GM19463 (cell line): Measurements from ENCODE around the gene SPRR1B.
"Not testable (repeated sequence)": the region's sequence is repeated elsewhere in the genome, so short reads cannot be mapped to it uniquely, and the experiment has no call there.

Experiments
- ATAC-seq: cut with Tn5 transposase; IDR thresholded peaks from one replicate; pipeline ENCODE4 v1.9.1; 2021; ENCODE audit warnings: mild to moderate bottlenecking, moderate library complexity; ENCODE audit not compliant: unreplicated experiment

The SPRR1B gene, protein sequence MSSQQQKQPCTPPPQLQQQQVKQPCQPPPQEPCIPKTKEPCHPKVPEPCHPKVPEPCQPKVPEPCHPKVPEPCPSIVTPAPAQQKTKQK

DNA sequence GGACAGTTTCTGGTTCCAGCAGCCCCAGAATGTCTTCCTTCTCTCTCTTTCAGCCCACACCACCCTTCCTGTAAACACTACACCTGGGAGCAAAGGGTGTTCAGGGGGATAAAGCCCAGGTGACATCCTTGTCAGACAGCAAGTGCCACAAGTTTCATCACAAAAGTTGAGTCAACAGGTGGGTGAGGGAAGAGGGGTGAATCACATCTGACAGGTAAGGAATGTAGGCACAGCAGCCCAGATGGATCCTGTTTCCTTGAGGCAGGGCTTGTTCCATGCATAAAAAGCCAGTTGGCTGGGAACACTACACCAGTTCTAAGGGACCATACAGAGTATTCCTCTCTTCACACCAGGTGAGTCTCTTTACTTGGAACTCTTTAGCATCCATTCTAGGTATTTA, at the start of gene SPRR1B:
TSS of gene SPRR1B (plus strand) at position 309 of the 400 bp plus-strand sequence. CDS start 1,143 bp downstream, outside the sequence.
- ATAC-seq, result no peak

- ATAC-seq, result no peak
Observed at GRCh38 chr1:152982076-152982475, 48.9 kb upstream of the SPRR1B start.

DNA sequence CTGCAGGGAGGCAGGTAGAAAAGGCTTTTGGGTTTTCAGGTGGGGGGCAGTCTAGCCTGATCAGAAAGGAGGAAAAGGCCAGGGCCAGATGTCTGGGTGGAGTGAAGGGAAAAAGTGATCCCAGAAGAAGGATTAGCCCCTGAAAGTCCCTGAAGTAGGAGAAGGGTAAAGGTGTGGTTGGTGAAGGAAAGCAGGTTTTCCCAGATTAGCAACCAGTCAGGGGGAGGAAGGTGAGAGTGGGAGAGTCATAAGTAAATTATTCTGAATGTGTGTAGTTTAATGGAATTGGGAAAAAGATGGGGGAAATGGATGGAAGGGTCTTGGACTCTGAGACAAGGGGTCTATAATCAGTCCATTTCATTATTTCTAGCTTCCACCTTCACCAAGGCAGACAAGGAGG, 47.8 kb upstream of the SPRR1B start:
- no peak for ATAC-seq

DNA sequence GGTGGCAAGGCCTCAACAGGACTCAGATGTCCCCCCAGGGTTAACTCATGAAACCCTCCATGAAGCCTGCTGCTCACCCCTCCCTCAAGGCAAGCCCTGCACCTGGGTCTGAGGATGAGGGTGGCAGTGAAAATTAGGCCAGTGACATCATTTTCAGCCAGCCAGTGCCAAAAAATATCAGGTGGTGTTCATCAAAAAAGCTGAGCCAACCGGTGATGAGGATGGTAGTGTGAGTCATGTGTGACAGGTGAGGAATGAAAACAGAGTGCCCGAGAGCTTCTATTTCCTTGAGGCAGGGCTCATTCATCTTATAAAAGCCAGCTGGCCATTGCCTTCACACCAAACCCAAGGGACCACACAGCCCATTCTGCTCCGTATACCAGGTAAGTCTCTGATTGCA, 47.3 kb upstream of the SPRR1B start, which contains the start of gene SPRR1A:
TSS of gene SPRR1A (plus strand) at position 339 of the 400 bp plus-strand sequence. CDS start 1,150 bp downstream, outside the sequence.
- ATAC-seq, result no peak

DNA sequence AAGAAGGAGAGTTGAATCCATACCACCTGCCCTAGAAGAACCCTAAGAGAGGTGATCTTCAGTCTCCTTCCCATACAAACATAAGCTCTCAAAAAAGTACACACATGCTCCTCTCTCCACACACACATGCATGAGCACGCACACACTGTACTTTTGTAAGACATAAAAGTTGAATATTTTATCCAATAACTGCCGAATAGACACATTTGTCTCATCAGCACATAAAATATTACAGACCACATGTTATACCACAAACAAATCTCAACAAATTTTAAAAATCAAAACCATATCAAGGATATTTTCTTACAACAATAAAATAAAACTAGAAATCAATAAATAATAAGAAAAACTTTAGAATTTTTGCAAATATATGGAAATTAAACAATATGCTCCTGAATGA, 44.4 kb upstream of the SPRR1B start:
- no peak for ATAC-seq

GRCh38 chr1:152993186-152993585, 37.8 kb upstream of the SPRR1B start:
- ATAC-seq, result no peak

- no peak for ATAC-seq
Observed at GRCh38 chr1:152995842-152996241, 35.2 kb upstream of the SPRR1B start.

DNA sequence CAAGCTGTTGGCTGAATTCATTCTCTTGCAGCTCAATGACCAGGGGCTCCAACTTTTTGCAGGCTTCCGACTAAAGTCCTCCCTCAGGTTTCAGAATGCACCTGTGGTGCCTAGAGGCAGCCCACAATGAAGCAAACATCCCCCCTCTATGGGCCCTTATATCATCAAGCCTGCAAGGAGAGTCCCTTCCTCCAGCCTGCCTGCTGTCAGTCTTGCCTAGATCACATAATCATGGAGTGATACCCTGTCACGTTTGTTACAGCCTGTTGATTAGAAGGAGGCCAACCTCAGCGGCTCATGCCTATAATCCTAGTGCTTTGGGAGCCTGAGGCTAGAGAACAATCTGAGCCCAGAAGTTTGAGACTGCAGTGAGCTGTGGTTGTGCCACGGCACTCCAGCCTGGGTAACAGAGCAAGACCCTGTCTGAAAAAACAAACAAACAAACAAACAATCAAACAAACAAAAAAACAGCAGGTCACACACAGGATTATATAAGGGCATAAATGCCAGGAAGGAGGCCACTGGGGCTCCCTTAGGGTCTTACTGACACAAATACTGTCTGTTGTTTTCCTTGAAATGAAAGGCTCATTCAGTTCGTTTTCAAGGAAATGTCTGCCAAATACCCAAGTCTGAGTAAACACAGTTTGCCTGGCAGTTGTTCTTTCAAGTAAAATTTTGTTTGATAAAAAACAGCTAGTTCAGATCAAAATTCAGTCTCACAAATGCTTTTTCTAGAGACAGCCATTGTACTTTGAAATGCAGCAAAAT, 34.2 kb upstream of the SPRR1B start:
- no peak for ATAC-seq

GRCh38 chr1:152997901-152998300, 33.1 kb upstream of the SPRR1B start:
- ATAC-seq, result no peak

- no peak for ATAC-seq
Observed at GRCh38 chr1:152998476-152998875, 32.5 kb upstream of the SPRR1B start.

DNA sequence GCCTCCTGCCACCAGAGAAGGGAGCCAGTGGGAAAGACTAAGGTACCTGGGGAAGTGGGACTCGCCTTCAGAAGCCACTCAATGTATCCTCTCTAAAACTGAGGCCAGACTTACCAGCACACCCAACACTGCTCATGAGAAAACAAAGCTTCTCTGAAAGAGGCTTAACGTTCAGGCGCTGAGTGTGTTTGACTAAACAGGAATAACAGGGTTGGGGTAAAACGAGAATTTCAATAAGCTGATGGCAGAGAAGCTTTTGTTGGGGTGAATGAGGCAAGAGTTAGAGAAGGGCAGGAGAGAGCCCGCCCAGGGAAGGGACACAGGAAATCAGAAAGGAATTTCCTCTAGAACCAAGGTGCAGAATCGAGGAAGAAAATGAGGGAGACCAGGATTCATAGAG, 31.2 kb upstream of the SPRR1B start:
- ATAC-seq, result no peak

DNA sequence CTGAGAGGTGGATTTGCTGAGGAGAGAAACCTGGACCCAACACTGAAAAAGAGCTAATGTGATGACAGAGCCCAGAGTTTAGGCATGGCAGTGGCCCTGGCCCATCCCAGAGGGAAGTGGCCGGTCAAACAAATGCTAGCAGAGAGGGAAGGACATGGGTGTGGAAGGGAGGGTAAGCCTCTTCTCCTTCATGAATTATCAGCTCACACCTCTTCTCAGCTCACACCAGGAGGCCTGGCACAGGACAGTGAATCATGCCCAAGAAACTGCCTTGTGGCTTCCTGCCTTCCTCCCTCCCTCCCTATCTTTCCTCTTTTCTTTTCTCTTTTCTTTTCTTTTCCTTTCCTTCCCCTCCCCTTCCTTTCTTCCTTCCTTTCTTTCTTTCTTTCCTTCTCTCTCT, 30.7 kb upstream of the SPRR1B start:
- no peak for ATAC-seq

GRCh38 chr1:153001382-153001781, 29.6 kb upstream of the SPRR1B start, which contains the start of gene SPRR3:
SPRR3 (plus strand) TSS chr1:153001749; CDS start chr1:153003021, 1,272 bp downstream.
- no peak for ATAC-seq

DNA sequence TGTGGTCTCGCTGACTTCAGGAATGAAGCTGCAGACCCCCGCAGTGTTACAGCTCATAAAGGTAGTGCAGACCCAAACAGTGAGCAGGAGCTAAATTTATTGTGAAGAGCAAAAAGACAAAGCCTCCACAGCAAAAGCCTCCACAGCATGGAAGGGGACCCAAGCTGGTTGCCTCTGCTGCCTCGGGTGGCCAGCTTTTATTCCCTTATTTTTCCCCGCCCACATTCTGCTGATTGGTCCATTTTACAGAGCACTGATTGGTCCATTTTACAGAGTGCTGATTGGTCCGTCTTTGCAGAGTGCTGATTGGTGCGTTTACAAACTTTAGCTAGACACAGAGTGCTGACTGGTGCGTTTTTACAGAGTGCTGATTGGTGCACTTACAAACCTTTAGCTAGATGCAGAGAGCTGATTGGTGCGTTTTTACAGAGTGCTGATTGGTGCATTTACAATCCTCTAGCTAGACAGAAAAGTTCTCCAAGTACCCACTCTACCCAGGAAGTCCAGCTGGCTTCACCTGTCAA, 19.7 kb upstream of the SPRR1B start:
- not testable (repeated sequence) for ATAC-seq

- not testable (repeated sequence) for ATAC-seq
Observed at GRCh38 chr1:153021829-153022228, 9.2 kb upstream of the SPRR1B start.

DNA sequence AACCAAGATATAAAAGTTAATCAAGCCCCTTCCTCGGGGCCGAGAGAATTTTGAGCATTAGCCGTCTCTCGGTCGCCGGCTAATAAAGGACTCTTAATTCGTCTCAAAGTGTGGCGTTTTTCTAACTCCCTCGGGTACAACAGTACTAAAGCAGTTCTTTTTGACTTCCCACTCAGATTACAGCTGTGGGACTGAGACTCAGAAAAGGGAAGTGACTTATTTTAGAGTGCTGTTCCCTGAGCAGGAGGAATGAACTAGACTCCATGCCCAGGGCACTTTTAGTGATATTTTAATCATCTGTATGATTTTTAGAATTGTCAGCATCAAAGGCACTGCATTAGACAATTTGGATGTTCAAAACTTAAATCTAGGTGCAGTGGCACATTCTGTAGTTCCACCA, 8.7 kb upstream of the SPRR1B start:
- ATAC-seq, result not testable (repeated sequence)

- ATAC-seq, result no peak
Observed at GRCh38 chr1:153023109-153023508, 7.9 kb upstream of the SPRR1B start.

DNA sequence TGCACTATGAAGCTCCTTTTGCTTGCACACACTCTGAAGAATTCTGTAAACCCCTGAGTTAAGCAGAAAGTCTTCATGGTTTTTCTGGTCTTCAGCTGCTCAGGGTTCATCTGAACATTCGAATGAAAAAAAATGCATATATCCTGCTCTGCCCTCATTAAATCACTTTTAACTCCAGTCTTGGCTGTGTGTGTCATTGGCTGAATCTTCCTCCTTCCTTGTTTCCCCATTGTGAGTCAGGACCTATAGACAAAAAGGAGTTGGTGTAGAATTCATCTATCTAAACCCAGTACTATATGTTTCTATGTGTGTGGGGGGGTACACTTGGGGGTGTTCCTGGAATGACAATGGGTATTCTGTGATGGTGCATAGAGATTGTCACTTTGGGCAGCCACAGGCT, 6.6 kb upstream of the SPRR1B start:
- no peak for ATAC-seq

GRCh38 chr1:153025797-153026196, 5.2 kb upstream of the SPRR1B start:
- ATAC-seq, result no peak

GRCh38 chr1:153028766-153029165, 2.2 kb upstream of the SPRR1B start:
- no peak for ATAC-seq

- ATAC-seq, result no peak
Observed at GRCh38 chr1:153032073-153032472, 1.1 kb downstream of the SPRR1B start.

DNA sequence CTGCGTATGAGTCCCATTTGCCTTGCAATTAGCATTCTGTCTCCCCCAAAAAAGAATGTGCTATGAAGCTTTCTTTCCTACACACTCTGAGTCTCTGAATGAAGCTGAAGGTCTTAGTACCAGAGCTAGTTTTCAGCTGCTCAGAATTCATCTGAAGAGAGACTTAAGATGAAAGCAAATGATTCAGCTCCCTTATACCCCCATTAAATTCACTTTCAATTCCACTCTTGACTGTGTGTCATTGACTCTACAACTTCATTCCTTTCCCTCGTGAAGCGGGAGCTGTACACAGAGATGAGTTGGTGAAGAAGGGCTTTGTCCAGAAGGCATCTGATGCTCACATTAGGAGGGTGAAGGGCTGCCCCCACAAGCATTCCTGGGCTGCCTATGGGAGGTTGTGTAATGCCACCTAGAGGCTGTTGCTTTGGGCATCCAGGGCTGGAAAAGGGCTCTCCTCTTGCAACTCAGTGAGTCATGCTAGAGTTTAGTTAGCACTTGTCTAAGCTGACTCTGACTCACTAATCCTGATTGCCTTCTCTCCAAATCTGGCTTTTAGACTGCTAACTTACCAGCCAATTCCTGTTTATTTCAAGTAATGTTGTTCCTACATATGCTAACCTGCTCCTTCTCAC, 1.8 kb downstream of the SPRR1B start:
- no peak for ATAC-seq
